ENCODE results near the gene ALG12.

The ALG12 gene

DNA sequence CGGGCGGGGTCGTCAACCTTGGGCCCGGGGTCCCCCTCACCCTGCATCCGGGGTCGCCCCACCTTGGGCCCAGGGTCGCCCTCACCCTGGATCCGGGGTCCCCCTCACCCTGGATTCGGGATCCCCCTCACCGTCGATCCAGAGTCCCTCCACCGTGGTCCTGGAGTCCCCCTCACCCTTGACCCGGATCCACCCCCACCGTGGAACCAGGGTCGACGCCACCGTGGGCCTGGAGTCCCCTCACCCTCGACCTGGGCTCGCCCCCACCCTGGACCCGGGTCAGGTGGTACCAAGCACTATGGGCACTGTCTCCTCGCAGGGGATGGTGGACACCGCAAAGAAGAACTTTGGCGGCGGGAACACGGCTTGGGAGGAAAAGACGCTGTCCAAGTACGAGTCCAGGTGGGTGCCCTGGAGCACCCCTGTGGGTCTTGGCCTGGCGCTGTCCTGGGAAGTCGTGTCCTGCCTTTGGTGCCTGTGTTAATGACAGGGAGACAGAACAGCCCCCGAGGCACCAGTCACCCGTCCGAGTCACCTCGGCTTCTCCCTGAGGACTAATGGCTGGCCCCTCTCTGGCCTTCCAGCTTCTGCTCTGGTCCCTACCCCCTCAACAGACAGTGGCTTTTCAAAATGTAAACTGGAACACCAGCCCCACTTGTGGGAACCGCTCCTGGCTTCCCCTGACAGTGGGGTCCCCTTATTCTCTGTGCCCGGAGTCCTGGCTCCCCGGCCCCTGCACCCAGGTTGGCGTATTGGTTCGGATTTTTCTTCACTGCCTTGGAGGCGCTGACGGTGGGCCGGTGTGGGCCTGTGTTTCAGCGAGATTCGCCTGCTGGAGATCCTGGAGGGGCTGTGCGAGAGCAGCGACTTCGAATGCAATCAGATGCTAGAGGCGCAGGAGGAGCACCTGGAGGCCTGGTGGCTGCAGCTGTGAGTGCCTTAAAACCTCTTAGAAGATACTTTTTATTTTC, 958 bp upstream of the ALG12 start:
- in situ Hi-C loops (cut with MboI; ENCODE audit: low sequenced_read_pairs) = loop anchor here (10.0 kb wide), 1 partner anchor 154 kb away; no protein-coding TSS in a partner anchor

DNA sequence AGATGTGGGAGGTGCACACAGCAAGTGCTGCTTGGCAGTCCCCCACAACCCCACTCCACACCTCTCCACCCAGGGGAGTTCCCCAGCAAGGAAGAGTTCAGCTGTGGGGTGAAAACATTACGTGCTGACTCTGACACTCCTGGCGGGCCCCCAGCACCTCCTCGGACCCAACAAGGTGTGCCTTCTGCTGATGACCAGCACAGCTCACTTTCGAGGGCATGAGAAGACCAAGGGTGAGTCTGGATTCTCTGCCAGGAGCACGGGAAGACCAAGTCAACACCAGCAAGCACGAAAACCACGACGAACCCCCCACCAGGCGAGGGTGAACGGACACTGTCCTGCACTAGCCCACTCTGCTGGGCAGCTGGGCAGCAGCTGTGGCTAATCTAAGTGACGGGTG, 1.4 kb downstream of the ALG12 start:
- in situ Hi-C loops (cut with MboI; ENCODE audit: low sequenced_read_pairs) = loop anchor here (10.0 kb wide), 1 partner anchor 152 kb away; no protein-coding TSS in a partner anchor

DNA sequence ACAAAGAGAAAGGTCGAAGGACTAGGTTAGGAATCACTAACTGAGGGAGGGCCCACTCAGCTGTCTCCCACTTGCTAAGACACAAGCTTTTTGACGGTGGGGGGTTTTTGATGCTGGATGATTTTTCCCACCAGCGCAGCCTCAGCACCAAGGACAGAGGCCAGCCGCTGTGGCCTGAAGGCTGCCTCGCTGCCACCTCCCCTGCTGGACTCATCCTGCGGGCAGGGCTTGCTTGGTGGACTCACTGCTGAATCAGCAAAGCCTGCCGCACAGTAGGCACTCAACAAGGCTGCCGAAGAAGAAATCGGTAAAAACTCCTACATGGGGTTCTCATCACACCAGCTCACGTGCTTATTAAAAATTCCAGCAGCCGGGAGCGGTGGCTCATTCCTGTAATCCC, 2.6 kb downstream of the ALG12 start:
- in situ Hi-C loops (cut with MboI; ENCODE audit: low sequenced_read_pairs) = loop anchor here (10.0 kb wide), 1 partner anchor 151 kb away; no protein-coding TSS in a partner anchor

- in situ Hi-C loops (cut with MboI; ENCODE audit: low sequenced_read_pairs) = loop anchor here (10.0 kb wide), 1 partner anchor 149 kb away; no protein-coding TSS in a partner anchor
These were observed 4.0 kb downstream of the ALG12 start for GRCh38 chr22:49914256-49914655.

- in situ Hi-C loops (cut with MboI; ENCODE audit: low sequenced_read_pairs) = loop anchor here (10.0 kb wide), 1 partner anchor 149 kb away; no protein-coding TSS in a partner anchor
These were observed 4.8 kb downstream of the ALG12 start for GRCh38 chr22:49913446-49913845.

- in situ Hi-C loops (cut with MboI; ENCODE audit: low sequenced_read_pairs) = loop anchor here (10.0 kb wide), 1 partner anchor 148 kb away; no protein-coding TSS in a partner anchor
These were observed 5.2 kb downstream of the ALG12 start for GRCh38 chr22:49913026-49913425.

GRCh38 chr22:49911881-49912625, 6.2 kb downstream of the ALG12 start:
- in situ Hi-C loops (cut with MboI; ENCODE audit: low sequenced_read_pairs) = loop anchor here (10.0 kb wide), 1 partner anchor 147 kb away; no protein-coding TSS in a partner anchor

DNA sequence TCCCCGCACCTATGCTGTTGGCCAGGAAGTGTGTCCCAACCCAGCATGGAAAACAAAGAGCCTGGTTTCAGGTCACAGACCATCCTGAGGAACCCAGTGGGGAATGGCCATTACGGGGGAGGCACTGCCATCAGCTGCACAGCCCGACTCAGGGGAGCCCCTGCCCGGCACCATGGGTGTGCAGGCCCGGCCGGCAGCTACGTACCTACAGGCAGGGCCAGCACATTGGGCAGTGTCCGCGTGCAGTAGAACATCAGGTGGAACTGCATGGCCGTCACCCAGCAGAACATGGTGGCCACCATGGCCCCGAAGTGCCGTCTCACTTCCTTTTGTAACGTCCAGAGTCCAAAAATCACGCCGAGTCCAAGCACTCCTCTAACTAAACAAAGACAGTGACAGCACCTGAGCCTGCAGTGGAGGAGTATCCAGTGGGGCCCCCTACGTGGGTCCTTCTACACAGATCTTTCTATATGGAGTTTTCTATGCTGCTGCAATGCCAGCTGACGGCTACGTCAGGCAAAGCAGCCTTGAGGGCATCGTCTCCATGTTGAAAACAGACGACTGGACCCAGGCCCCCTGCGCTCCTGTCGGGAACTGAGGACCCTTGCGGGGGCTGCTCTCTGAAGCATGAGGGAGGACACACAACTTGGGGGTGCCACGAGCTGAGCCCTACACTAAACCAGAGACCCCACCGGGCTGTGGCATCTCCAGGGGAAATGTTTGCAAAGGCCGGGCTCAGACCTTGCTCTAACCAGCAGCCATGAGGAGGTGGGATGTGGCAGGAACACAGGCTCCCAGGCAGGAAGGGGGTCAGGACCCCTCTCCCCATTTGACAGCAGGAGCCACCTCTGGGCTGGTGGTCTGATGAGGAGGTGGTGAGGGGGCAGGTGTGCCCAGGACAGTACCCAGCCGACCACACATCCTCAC, 7.7 kb downstream of the ALG12 start:
- in situ Hi-C loops (cut with MboI; ENCODE audit: low sequenced_read_pairs) = loop anchor here (10.0 kb wide), 1 partner anchor 146 kb away; no protein-coding TSS in a partner anchor

- in situ Hi-C loops (cut with MboI; ENCODE audit: low sequenced_read_pairs) = loop anchor here (10.0 kb wide), 1 partner anchor 145 kb away; no protein-coding TSS in a partner anchor
These were observed 8.6 kb downstream of the ALG12 start for GRCh38 chr22:49909476-49910205.

DNA sequence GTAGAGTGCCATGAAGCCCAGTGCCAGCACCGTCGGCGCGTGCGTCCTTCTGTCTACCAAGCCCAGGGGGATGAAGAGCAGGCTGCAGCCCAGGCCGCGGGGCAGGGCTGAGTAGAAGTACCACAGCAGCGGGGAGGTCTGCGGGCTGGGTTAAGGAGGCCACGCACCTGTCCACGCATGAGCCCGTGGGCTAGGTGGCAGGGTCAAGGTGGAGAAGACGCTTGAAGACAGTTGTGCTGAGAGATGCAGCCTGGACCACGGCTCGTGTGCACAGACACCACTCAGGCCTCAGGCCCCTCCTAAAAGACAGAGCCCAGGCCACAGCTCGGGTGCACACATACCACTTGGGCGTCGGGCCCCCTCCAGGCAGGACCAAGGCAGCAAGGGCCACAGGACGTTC, 10.4 kb downstream of the ALG12 start:
- in situ Hi-C loops (cut with MboI; ENCODE audit: low sequenced_read_pairs) = no loop called here

DNA sequence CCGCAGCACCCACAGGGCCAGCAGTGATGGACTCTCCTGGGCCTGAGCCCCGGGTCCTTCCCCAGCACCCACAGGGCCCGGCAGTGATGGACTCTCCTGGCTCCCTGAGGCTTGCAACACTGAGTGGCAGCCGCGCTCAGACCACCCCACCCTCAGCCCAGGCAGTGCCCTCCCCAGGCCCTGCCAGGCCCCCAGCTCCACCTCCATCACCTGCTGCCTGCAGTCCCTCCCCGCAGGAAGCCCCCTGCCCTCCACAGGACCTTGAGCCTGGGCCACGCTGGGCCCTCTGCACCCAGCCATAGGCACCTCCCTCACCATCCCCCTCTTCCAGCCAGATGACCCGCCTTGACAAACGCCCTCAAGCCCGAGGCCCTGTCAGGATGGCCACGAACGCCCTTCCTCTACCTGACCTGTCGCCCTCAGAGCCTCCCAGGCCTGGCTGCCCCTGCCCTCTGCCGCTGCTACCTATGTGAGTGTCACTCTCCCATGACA, 11.4 kb downstream of the ALG12 start:
- in situ Hi-C loops (cut with MboI; ENCODE audit: low sequenced_read_pairs) = no loop called here

DNA sequence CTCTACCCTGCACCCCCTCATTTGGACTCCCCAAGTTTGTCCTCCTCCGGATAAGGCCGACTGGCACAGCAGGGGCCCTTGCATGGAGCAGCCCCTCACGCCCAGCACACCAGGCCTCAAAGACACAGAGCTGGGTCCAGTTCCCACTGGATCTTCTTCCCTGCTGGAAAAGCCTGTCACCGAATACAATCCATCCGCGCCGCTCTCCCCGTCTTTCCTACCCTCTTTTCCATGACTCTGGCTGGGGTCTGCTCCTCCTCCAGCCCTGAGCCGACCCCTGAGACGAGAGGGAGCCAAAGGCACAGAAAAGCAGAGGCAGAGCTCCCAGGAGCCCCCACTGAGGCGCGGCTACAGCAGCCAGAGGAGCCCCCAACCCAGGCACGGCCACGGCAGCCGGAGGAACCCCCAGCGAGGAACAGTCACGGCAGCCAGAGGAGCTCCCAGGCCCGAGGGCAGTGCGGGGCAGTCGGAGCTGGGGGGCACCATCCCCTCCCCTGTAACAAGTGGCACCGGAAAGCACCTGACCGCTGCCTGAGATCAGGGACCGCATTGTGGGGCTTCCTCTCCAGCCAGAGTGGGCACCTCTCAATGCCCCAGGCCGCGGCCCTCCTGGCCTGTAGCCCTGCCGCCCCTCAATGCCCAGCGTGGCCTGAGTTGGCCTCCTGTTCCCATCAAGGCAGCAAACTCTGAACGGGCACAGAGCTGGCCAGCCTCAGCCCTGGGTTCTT, 12.0 kb downstream of the ALG12 start:
- in situ Hi-C loops (cut with MboI; ENCODE audit: low sequenced_read_pairs) = no loop called here

DNA sequence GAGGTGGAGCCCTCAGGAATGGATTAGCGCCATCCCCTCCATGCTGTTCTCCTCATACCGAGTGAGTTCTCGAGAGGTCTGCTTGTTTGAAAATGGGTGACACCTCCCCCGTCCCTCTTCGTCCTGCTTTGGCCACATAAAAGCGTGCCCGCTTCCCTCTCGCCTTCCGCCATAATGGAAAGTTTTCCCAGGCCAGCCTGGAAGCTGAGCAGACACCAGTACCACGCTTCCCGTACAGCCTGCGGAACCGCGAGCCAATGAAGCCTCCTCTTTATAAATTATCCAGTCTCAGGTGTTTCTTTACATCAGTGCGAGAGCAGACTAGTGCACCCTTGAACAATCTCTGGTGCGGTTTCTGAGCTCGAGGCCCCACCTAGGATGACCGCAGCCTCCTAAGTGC, 12.8 kb downstream of the ALG12 start:
- in situ Hi-C loops (cut with MboI; ENCODE audit: low sequenced_read_pairs) = no loop called here

DNA sequence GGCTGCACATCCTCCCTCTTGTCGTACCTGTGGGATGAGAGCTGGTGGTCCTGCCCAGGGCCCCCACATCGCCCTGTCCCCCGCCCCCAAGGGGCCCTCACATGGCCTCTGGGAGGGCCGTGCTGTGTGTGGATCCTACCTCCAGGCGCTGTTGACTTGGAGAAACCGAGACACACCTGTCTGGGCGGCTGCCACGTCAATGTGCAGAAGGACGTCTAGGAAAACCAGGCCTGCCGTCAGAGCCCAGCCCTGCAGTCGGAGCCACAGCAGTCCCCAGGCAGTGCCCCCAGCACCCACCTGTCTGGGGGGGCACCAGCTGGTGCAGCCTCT, 14.2 kb downstream of the ALG12 start:
- in situ Hi-C loops (cut with MboI; ENCODE audit: low sequenced_read_pairs) = no loop called here

DNA sequence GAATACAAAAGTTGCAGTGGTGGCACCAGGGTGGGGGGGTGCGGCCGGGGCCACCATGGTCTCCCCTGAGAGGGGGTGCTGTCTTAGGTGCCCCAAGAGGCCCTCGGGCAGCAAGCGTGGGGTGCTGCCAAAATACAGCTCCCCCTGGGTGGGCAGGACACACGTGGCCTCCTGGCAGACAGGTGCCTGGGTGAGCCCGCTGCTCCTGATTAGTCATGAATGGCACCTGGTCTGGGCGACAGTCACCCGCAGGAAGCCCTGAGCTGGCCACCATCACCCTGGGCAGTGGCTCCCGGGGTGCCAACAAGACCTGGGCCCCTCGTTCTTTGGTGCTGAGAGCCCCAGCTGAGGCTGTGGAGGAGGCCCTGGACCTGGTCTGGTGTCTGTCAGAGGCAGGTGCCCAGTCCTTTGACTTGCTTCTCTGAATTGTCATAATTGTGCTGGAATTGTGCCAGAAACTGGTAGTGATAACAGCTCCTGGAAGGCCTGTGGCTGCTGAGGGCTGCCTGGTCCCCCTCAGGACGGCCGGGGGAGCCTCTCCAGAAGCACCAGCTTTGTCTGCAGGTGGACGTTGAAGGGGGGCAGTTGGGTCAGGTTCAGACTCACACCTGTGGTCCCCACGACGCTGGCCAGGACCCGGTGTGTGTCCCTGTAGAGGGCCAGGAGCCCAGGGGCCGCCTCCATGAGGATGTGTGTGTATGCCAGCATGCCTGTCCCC, 14.8 kb downstream of the ALG12 start:
- in situ Hi-C loops (cut with MboI; ENCODE audit: low sequenced_read_pairs) = no loop called here

DNA sequence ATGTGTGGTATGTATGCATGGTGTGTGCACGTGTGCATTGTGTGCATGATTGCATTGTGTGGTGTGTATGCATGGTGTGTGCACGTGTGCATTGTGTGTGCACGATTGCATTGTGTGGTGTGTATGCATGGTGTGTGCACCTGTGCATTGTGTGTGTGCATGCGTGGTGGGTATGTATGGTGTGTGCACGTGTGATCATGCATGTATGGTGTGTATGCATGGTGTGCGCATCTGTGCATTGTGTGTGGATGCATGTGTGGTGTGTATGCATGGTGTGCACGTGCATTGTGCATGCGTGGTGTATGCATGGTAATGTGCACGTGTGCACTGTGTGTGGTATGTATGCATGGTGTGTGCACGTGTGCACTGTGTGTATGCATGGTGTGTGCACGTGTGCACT, 16.8 kb downstream of the ALG12 start:
- in situ Hi-C loops (cut with MboI; ENCODE audit: low sequenced_read_pairs) = no loop called here

GRCh38 chr22:49900441-49901230, 17.6 kb downstream of the ALG12 start:
- in situ Hi-C loops (cut with MboI; ENCODE audit: low sequenced_read_pairs) = no loop called here
